IMR-90 (cell line): ENCODE data around the gene SLC5A10. TPM values are rescaled to one million over a fixed set of nuclear protein-coding genes. Genes with fewer than 3 reads are reported as not detected.
"Not testable (repeated sequence)": the region's sequence is repeated elsewhere in the genome, so short reads cannot be mapped to it uniquely, and the experiment has no call there.

ENCODE experiments used
- ATAC-seq: fragments of 200-7000 bp; cut with Tn5 transposase; 2 replicates; pipeline ENCODE4 v1.9.1; 2020; ENCODE audit warnings: low read depth, mild to moderate bottlenecking, moderate library complexity
- BruUV-seq: library from RNA; stranded (reverse); fragments of 400-500 nt; replicated peaks from 2 replicates; lab custom pipeline; 2021; lab: Mats Ljungman, UMichigan
- CTCF ChIA-PET: fragments of 300-600 bp; formaldehyde crosslinking; extraction: SDS; loops from one replicate; lab custom pipeline; 2021; ENCODE audit warnings: antibody characterized with exemption; lab: Yijun Ruan, JAX
- POLR2A ChIA-PET: fragments of 300-600 bp; sonication (Branson Sonifier 250); formaldehyde crosslinking; loops from one replicate; lab custom pipeline; 2022; ENCODE audit warnings: antibody characterized with exemption; ENCODE audit not compliant: unreplicated experiment; lab: Charles Lee
- DNase-seq: peaks from one replicate; pipeline ENCODE4 v3.0.0; 2013
- H2AFZ ChIP-seq: replicated peaks from 2 replicates; pipeline ENCODE3; 2013; ENCODE audit warnings: low read length, mild to moderate bottlenecking; ENCODE audit not compliant: poor library complexity
- H2AK5ac ChIP-seq: 2 replicates; pipeline ENCODE4 v1.6.1; 2013; ENCODE audit warnings: low read depth, low read length, inconsistent platforms
- H2AK9ac ChIP-seq: replicated peaks from 2 replicates; pipeline ENCODE3; 2013; ENCODE audit warnings: mild to moderate bottlenecking, low read depth, low read length, moderate library complexity; ENCODE audit not compliant: poor library complexity
- H2BK120ac ChIP-seq: 2 replicates; pipeline ENCODE4 v1.6.1; 2013; ENCODE audit warnings: low read depth, low read length, inconsistent platforms
- H2BK15ac ChIP-seq: 3 replicates; pipeline ENCODE4 v1.6.1; 2013; ENCODE audit warnings: low read depth, low read length, inconsistent platforms
- H2BK20ac ChIP-seq: 2 replicates; pipeline ENCODE4 v1.6.1; 2013; ENCODE audit warnings: low read depth, mild to moderate bottlenecking, inconsistent platforms, low read length, moderate library complexity
- H2BK5ac ChIP-seq: 2 replicates; pipeline ENCODE4 v1.6.1; 2013; ENCODE audit warnings: mild to moderate bottlenecking, low read depth, low read length, inconsistent platforms; ENCODE audit not compliant: poor library complexity, severe bottlenecking
- H3K14ac ChIP-seq: replicated peaks from 2 replicates; pipeline ENCODE4 v1.6.1; 2013; ENCODE audit warnings: low read depth, low read length, inconsistent platforms
- H3K18ac ChIP-seq: 2 replicates; pipeline ENCODE4 v1.6.1; 2013; ENCODE audit warnings: low read depth, low read length, control low read depth
- H3K23ac ChIP-seq: 2 replicates; pipeline ENCODE4 v1.6.1; 2013; ENCODE audit warnings: low read depth, low read length, inconsistent platforms
- H3K27ac ChIP-seq: 2 replicates; pipeline ENCODE4 v1.5.1; 2013; ENCODE audit warnings: mild to moderate bottlenecking, control low read depth, low read length; ENCODE audit not compliant: insufficient read depth
- H3K27me3 ChIP-seq: 2 replicates; pipeline ENCODE4 v1.6.1; 2013; ENCODE audit warnings: low read length; ENCODE audit not compliant: control insufficient read depth, insufficient read depth
- H3K36me3 ChIP-seq: 2 replicates; pipeline ENCODE4 v1.6.1; 2013; ENCODE audit warnings: low read length, mixed read lengths; ENCODE audit not compliant: control insufficient read depth, insufficient read depth
- H3K4ac ChIP-seq: 2 replicates; pipeline ENCODE4 v1.6.1; 2013; ENCODE audit warnings: low read depth, low read length, inconsistent platforms
- H3K4me1 ChIP-seq: 2 replicates; pipeline ENCODE4 v1.6.1; 2013; ENCODE audit warnings: low read length, mixed read lengths; ENCODE audit not compliant: control insufficient read depth, insufficient read depth
- H3K4me2 ChIP-seq: 2 replicates; pipeline ENCODE4 v1.6.1; 2013; ENCODE audit warnings: low read depth, mild to moderate bottlenecking, control low read depth, low read length, moderate library complexity
- H3K4me3 ChIP-seq: 2 replicates; pipeline ENCODE4 v1.5.1; 2013; ENCODE audit warnings: low read depth, mild to moderate bottlenecking, control low read depth, low read length, moderate library complexity; ENCODE audit not compliant: insufficient read depth
- H3K56ac ChIP-seq: 2 replicates; pipeline ENCODE4 v1.6.1; 2013; ENCODE audit warnings: low read length, inconsistent platforms; ENCODE audit not compliant: insufficient read depth; ENCODE audit errors: extremely low read depth
- H3K79me1 ChIP-seq, 2 experiments: 2 replicates each; pipeline ENCODE4 v1.6.1; 2013; ENCODE audit warnings: low read length in 2 of 2, inconsistent platforms in 1 of 2, low read depth in 1 of 2
- H3K9ac ChIP-seq: 2 replicates; pipeline ENCODE4 v1.6.1; 2013; ENCODE audit warnings: low read depth, low read length, control low read depth
- H3K9me1 ChIP-seq: 2 replicates; pipeline ENCODE4 v1.6.1; 2013; ENCODE audit warnings: low read length, inconsistent platforms; ENCODE audit not compliant: insufficient read depth
- H3K9me3 ChIP-seq: 2 replicates; pipeline ENCODE4 v1.6.1; 2013; ENCODE audit warnings: low read length; ENCODE audit not compliant: control insufficient read depth, insufficient read depth
- H4K20me1 ChIP-seq: 2 replicates; pipeline ENCODE4 v1.6.1; 2013; ENCODE audit warnings: low read length, inconsistent platforms; ENCODE audit not compliant: insufficient read depth
- H4K5ac ChIP-seq: 2 replicates; pipeline ENCODE4 v1.6.1; 2013; ENCODE audit warnings: mild to moderate bottlenecking, low read depth, low read length, control low read depth
- H4K8ac ChIP-seq, 2 experiments: 2 replicates each; pipeline ENCODE4 v1.6.1; 2013; ENCODE audit warnings: low read depth in 2 of 2, low read length in 2 of 2, control low read depth in 1 of 2, inconsistent platforms in 1 of 2
- H4K91ac ChIP-seq: 2 replicates; pipeline ENCODE4 v1.6.1; 2013; ENCODE audit warnings: low read depth, low read length, inconsistent platforms; ENCODE audit not compliant: insufficient read depth
- WGBS, 2 experiments: methylation state at CpG; one replicate each; pipeline versions ENCODE4 v1.1.5 to v1.1.7; 2013; ENCODE audit warnings: missing lambda C conversion rate in 2 of 2; ENCODE audit not compliant: insufficient read length in 1 of 2; ENCODE audit errors: extremely low coverage in 2 of 2; 5-methylcytosine and 5-hydroxymethylcytosine counted together
- dilution Hi-C: fragments of 300-500 bp; cut with HindIII; formaldehyde crosslinking; loops from one replicate; pipeline ENCODE4 v1.14.3; 2018; ENCODE audit warnings: low sequenced_read_pairs; ENCODE audit not compliant: unreplicated experiment
- in situ Hi-C: fragments of 300-500 bp; cut with MboI; formaldehyde crosslinking; loops from 3 replicates; pipeline ENCODE4 v1.14.3; 2019; ENCODE audit warnings: low sequenced_read_pairs, inconsistent platforms, mixed read lengths
- intact Hi-C: fragments of 100-400 bp; cut with micrococcal nuclease; formaldehyde crosslinking; loops from 2 replicates; pipeline ENCODE4 v1.10.0; 2022
- polyA plus RNA-seq, 3 experiments: library from polyadenylated mRNA; depleted of rRNA; stranded (reverse); fragments of >200 nt; gene quantifications; 2 replicates each; pipeline ENCODE4 v1.2.3, GENCODE V29; 2012; ENCODE audit warnings: low replicate concordance in 1 of 3
- total RNA-seq: library from RNA; depleted of rRNA; stranded (reverse); fragments of >200 nt; gene quantifications from 2 replicates; pipeline ENCODE4 v1.2.3, GENCODE V29; 2012

SLC5A10 gene
- total and polyA plus RNA-seq, 2 of the 4 experiments (the other 2 are of a cell fraction) = not detected

DNA sequence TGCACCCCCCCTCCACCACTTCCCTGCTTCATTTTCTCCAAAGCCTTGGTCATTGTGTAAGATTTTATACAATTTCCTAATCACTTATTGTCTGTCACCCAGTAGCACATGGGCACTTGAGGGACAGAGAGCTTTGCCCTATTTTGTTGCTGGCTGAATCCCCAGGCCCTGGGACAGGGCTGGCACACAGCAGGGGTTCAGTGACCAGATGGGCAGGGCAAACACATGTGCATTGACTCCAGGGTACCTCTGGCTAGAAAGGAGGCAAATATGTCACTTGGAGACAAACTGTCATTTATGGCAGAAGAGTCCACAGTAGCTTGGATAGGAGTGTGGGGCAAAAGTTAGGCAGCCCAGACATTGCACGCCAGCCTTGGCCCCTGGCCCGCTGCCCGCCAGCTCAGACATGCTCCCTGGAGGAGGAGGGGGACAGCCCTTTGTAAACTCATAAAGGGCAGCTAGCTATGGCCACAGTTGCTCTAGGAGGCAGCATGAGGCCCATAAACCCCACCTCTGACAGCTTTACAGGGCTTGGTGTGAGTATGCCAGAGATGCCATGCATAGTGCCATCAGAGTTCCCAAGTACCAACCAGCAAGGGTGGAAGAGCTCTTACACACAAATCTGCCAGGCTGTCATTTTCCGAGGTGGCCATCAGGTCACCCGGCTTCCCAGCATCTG lies 78.9 kb downstream of the SLC5A10 start:
- H3K23ac ChIP-seq, H3K4me3 ChIP-seq, H3K4me1 ChIP-seq, H4K5ac ChIP-seq, POLR2A ChIA-PET, H3K27ac ChIP-seq, H3K36me3 ChIP-seq, H2AK9ac ChIP-seq, ATAC-seq, H3K27me3 ChIP-seq, dilution Hi-C loops, H4K20me1 ChIP-seq, H4K8ac ChIP-seq, intact Hi-C loops, H4K91ac ChIP-seq, H3K4ac ChIP-seq, H3K9ac ChIP-seq, H3K9me3 ChIP-seq, H2AFZ ChIP-seq, H2BK120ac ChIP-seq, H2AK5ac ChIP-seq, H2BK15ac ChIP-seq, H2BK20ac ChIP-seq, DNase-seq, H3K4me2 ChIP-seq, H2BK5ac ChIP-seq, H3K18ac ChIP-seq, H3K14ac ChIP-seq, BruUV-seq, H3K9me1 ChIP-seq, in situ Hi-C loops, CTCF ChIA-PET, H3K79me1 ChIP-seq, H3K56ac ChIP-seq: not testable (repeated sequence)
- WGBS, 2 experiments = no CpG with 5 or more reads among the region's 5 CpGs
